IPS DF 4.7 (cell line): ENCODE data around the gene ARHGAP30.

Experiments
- DNase-seq: peaks from one replicate; pipeline ENCODE4 v3.0.0-alpha.2; 2013; ENCODE audit warnings: low spot score; ENCODE audit errors: extremely low read depth

Gene ARHGAP30

GRCh38 chr1:161013131-161013487 is 56.6 kb downstream of the ARHGAP30 start:
- DNase-seq: no peak

DNA sequence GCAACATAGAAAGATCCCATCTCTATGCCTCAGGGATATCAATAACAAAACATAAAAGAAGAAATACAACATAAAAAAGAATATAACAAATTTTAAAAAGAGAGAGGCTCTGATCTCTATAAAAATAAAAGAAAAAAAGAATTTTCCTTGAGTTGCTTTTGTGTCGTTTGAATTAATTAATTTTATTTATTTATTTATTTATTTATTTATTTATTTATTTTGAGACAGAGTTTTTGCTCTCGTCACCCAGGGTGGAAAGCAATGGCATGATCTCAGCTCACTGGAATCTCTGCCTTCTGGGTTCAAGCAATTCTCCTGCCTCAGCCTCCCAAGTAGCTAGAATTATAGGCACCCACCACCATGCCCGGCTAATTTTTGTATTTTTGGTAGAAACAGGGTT is 57.3 kb downstream of the ARHGAP30 start:
- DNase-seq: no peak

DNA sequence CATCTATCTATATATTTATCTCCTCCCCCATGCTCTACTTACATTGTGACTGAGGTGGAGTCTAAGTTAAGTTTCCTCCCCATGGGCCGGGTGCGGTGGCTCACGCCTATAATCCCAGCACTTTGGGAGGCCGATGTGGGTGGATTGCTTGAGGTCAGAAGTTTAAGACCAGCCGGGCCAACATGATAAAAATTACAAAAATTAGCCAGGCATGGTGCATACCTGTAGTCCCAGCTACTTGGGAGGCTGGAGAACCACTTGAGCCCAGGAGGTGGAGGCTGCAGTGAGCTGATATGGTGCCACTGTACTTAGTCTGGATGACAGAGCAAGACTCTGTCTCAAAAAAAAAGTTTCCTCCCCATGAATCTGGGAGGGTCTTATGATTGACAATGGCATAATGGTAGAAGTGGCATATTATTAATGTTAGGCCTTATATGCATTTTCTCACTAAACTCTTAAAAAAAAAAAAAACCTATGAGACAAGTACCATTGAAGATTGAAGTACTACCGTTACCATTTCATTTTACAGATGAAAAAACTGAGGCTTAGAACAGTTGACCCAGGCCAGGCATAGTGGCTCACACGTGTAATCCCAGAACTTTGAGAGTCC is 60.0 kb downstream of the ARHGAP30 start:
- no peak for DNase-seq

DNA sequence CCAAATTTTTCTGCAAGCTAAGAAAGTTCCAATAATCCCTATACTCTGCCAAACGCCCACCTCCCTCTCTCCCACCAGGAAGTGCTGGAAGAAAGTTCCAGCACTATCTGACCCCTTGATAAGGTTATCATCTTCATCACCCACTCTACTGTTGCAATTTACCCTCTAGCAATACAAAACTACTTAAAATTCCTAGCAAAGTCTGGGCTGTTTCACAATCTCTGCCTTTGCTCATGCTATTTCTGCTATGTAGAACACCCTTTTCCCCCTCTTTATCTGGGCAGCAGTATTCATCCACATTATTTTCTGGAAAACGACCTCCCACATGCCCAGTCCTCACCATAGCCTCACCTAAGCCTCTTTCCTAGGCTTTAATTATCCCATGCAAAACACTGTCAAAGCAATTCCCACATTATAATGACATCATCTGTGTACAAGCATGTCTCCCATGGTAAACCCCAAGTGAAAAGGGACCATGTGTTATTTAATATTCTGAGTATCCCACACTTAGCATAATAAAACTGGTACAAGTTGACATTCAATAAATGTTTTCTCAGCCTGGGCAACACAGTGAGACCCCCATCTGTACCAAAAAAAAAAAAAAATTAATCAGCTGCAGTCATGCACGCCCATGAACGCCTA is 60.7 kb downstream of the ARHGAP30 start:
- no peak for DNase-seq

- DNase-seq: no peak
Observed at GRCh38 chr1:161007369-161007768, 62.3 kb downstream of the ARHGAP30 start.

DNA sequence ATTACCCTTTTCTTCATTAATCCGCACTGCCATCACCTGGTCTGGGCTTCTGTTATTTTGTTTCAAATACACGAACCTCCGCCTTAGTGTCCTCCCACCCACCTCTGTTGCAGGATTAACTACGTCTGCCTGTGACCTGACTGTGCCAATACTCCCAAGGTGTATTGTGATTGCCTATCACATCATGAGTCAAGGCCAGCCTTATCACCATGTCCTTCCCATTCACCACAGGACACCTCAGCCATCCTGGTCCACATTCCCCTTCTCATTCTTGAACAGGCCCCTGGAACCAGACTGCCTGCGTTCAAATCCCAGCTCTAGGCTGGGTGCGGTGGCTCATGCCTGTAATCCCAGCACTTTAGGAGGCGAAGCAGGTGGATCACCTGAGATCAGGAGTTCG is 63.1 kb downstream of the ARHGAP30 start:
- DNase-seq: no peak

DNA sequence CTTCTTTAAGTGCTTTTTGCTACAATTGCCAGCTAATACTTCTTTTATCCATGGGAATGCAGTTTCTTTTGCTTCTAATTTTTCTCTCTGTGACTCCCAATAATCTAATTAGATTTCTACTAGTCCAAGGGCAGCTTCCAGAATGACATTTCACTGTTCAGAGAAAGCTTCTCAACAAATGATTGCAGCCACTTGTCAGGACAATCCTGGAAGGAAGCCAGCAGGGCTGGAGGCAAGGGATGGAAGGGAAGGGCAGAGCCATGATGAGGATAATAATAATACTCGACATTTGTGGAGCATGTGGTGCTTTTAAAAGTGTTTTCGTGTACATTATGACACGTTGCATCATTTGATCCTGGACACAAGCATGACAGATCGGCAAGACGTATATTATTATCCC is 68.2 kb downstream of the ARHGAP30 start:
- DNase-seq: no peak

GRCh38 chr1:161000736-161001480 is 68.8 kb downstream of the ARHGAP30 start:
- DNase-seq: no peak

GRCh38 chr1:160999376-160999775 is 70.3 kb downstream of the ARHGAP30 start:
- DNase-seq: no peak

DNA sequence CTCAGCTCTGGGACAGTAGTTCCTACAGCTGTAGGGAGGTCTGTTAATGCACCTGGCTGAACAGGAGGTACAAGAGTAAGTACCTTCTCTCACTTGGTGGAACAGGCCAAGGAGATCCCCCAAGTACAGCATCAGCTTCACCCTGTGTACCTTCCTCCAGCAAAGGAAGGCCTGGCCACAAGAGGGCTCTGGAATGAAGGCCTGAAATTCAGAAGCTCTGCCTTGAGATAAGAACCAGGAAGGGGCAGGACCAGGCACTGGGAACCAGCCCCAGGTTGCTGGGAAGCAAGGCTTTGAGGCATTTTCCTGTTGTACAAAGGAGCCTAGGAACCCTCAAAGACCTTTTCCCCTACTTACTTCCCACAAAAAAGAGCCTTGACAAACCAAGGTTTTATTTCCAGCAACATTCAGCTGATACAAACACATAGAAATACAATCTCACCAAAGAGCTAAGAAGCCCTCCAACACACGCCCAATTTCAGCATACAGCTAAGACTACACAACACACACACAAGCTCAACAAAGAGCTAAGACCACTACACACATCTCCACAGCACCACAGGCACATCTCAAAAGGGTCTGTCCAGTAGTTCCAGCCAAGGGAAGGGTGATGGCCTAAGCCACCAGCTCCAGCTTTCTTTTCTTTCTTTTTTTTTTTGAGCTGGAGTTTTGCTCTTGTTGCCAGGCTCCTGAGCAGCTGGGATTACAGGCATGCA is 72.2 kb downstream of the ARHGAP30 start:
- DNase-seq: no peak
